Sigmoid colon (tissue), 4 donors: ENCODE data around the gene NFIB.

Experiments used
- CTCF ChIP-seq, 4 experiments: fragments of 450-650 bp in 3 of 4; fragments of 200-600 bp in 1 of 4; IDR thresholded peaks; one replicate each; pipeline ENCODE4 v1.5.1; 2016 to 2019; ENCODE audit warnings: antibody characterized with exemption in 4 of 4, mild to moderate bottlenecking in 3 of 4, moderate library complexity in 2 of 4
- EP300 ChIP-seq, 4 donors: sonication (generic); formaldehyde crosslinking; IDR thresholded peaks; one replicate each; pipeline ENCODE4 v1.6.1; 2017; ENCODE audit warnings: antibody characterized with exemption in 4 of 4
- POLR2A ChIP-seq, 2 donors: fragments of 450-650 bp; IDR thresholded peaks; one replicate each; pipeline ENCODE4 v1.6.1; 2016; ENCODE audit warnings: antibody characterized with exemption in 2 of 2, mild to moderate bottlenecking in 2 of 2, moderate library complexity in 2 of 2
- POLR2AphosphoS5 ChIP-seq, 4 donors: sonication (generic); formaldehyde crosslinking; IDR thresholded peaks; one replicate each; pipeline ENCODE4 v1.6.1; 2017; ENCODE audit warnings: antibody characterized with exemption in 4 of 4

DNA sequence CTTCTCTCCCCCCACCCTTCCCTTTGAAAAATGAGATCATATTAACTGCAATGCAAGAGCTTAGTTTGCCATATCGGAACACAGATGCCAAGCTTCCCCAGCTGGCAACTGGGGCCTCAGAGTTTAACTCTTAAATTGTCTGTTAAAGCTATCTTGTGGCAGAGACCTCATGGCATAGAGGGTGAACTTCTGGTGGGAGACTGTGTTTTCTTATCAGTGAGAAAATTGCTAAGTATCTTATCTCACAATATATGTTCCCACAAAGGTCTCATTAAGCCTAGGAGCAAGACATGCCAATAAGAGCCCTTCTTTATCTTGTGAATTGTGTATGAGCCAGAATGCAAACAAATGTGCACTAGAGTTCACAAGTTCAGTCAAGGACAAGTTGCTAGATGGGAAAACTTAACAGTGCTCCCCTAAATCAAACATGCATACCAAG, 12.3 kb downstream of the NFIB start:
- no peak for TF ChIP-seq CTCF (IDR thresholded peaks at IDR 0.05)
- no peak for TF ChIP-seq POLR2AphosphoS5 (IDR thresholded peaks at IDR 0.05)
- TF ChIP-seq POLR2A (IDR thresholded peaks at IDR 0.05) = no peak
- no peak for TF ChIP-seq EP300 (IDR thresholded peaks at IDR 0.05)
